T-helper 1 cell treated with Interleukin-12 subunit alpha and Interleukin-12 subunit beta and Interleukin-4 antibody, amounts not matched to agents 30 μg/mL and 1 μg/mL, for 36 hours (primary cell): ENCODE results near the gene TGM4.

Experiments
- H3K27ac Mint-ChIP-seq: one replicate; pipeline ENCODE4 v1.8.0; 2021; ENCODE audit warnings: mild to moderate bottlenecking, mixed read lengths
- H3K27me3 Mint-ChIP-seq: one replicate; pipeline ENCODE4 v1.8.0; 2021; ENCODE audit warnings: low read depth, mixed read lengths
- H3K36me3 Mint-ChIP-seq: one replicate; pipeline ENCODE4 v1.8.0; 2021; ENCODE audit warnings: low read depth, mixed read lengths
- H3K4me1 Mint-ChIP-seq: one replicate; pipeline ENCODE4 v1.8.0; 2021; ENCODE audit warnings: low read depth, mixed read lengths
- H3K4me3 Mint-ChIP-seq: one replicate; pipeline ENCODE4 v1.8.0; 2021; ENCODE audit warnings: mild to moderate bottlenecking, moderate library complexity, mixed read lengths
- H3K9me3 Mint-ChIP-seq: one replicate; pipeline ENCODE4 v1.8.0; 2021; ENCODE audit warnings: mixed read lengths

Gene TGM4

DNA sequence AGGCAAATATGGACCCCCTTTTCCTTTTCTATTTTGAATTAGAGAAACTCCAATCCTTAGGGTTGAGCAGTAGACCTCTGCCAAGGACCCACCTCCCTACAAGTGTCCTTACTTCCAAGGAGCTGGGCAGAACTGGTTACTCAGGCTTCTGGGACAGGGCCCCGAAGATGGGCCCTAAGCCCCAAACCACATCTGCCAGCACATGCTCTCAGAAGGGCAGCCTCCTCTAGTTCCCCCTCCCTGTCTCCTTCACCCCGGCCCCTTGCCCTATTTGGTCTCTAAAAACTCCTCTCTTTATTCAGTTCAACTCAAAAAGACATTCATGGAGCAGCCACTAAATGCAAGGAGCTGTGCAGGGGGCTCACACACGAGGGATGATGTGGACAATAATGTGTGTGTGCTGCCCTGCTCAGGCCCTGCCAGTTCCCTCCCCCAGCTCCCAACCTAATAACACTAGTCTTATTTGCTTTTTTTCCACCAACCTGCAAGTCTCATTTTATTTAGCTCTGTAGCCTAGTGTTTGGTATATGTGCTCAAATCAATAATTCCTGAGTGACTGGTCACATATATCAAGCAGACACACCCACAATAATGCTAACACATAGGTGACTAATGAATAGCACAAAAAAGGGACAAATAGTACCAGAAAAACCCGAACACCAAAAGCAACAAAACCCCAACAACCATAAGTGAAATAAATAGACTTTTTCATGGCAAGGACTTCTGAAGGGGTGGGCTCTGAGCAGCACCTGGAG is 89.3 kb downstream of the TGM4 start:
- H3K9me3 Mint-ChIP-seq = no peaks in the 10 kb centered on the region
- H3K4me1 Mint-ChIP-seq = peaks cover 42% of the 10 kb centered on the region
- H3K27me3 Mint-ChIP-seq = no peaks in the 10 kb centered on the region
- H3K36me3 Mint-ChIP-seq = peaks cover 1% of the 10 kb centered on the region
- no peak overlapping the region for H3K27ac Mint-ChIP-seq
- H3K4me3 Mint-ChIP-seq = no peak overlapping the region
